ENCODE measurements around the gene PYY.

The PYY gene

DNA sequence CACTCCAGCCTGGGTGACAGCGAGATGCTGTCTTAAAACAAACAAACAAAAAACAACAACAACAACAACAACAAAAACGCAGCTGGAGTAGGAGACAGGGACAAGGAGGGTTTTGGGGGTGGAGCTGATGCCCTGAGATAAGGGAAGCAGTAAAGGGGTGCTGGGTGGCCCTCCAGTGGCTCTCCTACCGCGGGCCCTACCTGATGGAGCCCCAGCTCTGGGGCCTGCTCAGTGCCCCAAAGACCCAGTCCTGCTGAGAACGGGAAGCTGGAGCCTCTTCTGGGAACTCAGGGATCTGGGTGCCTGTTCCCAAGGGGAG lies 29.4 kb upstream of the PYY start:
- no peak overlapping the region for H3K4me3 ChIP-seq (ENCODE audit: low read depth, low read length)
- POLR2A ChIA-PET = no interaction called here
- CTCF ChIA-PET = interaction anchor here (1.0 to 7.6 kb wide), 8 partner anchors 9 to 104 kb away, joined by 3 to 69 read pairs (median 5); partner anchors contain the start of genes MPP2 and PPY
- no peak for DNase-seq (ENCODE audit: low read depth, low spot score)
- no peak for TF ChIP-seq CTCF (IDR thresholded peaks at IDR 0.05; ENCODE audit: insufficient read depth, low read length, missing control alignments)

- H3K4me3 ChIP-seq (ENCODE audit: low read depth, low read length) = no peak overlapping the region
- TF ChIP-seq CTCF (IDR thresholded peaks at IDR 0.05; ENCODE audit: insufficient read depth, low read length, missing control alignments) = no peak
- ChIA-PET POLR2A (no interaction called here), CTCF (interaction anchor here (0.9 to 7.6 kb wide), 8 partner anchors 8 to 104 kb away, joined by 3 to 69 read pairs (median 4); partner anchors contain the start of gene PPY)
- DNase-seq (ENCODE audit: low read depth, low spot score) = no peak
Measured at GRCh38 chr17:43982171-43982570, 28.4 kb upstream of the PYY start.

DNA sequence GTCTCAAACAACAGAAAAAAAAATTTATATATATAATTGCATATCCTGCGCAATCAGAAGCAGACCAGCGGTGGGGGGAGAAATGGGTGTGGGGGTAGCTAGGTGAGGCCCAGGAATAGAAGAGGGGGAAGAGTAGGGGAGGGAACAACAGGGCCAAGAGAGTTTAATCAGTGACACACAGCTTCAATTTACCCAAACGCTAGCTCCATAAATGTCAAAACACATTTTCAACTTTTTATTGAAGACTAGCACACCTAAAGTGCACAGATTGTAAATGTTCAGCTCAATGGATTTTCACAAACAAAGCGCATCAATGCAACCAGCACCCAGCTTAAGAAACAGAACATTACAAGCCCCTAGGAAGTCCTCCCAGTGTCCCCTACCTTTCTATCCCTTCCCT lies 25.9 kb upstream of the PYY start:
- no peak for DNase-seq (ENCODE audit: low read depth, low spot score)
- ChIA-PET POLR2A (no interaction called here), CTCF (interaction anchor here (0.7 to 2.4 kb wide), 6 partner anchors 12 to 101 kb away, joined by 3 to 10 read pairs (median 4); no protein-coding TSS in a partner anchor)
- no peak overlapping the region for H3K4me3 ChIP-seq (ENCODE audit: low read depth, low read length)
- TF ChIP-seq CTCF (IDR thresholded peaks at IDR 0.05; ENCODE audit: insufficient read depth, low read length, missing control alignments) = no peak

DNA sequence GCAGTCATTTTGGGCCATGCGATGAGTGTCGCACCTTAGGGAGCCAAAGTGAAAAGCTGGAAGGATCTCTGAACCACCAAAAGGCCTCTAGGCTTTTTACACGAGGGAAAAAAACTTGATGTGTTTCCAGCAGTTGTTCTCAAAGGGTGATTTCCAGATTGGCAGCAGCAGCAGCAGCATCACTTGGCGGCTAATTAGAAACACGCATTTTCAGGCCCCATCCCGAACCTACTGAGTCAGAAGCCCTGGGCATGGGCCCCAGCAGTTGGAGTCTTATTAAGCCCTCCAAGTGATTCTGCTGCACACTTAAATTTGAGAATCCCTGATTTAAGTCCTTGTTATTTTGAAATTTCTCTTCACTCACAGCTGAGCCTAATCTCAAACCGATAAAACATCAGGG lies 25.3 kb upstream of the PYY start:
- ChIA-PET CTCF (interaction anchor here (1.0 to 2.4 kb wide), 5 partner anchors 11 to 101 kb away, joined by 3 to 10 read pairs (median 4); no protein-coding TSS in a partner anchor), POLR2A (no interaction called here)
- no peak overlapping the region for H3K4me3 ChIP-seq (ENCODE audit: low read depth, low read length)
- no peak for DNase-seq (ENCODE audit: low read depth, low spot score)
- TF ChIP-seq CTCF (IDR thresholded peaks at IDR 0.05; ENCODE audit: insufficient read depth, low read length, missing control alignments) = no peak

- POLR2A ChIA-PET = no interaction called here
- CTCF ChIA-PET = interaction anchor here (2.4 kb wide), 1 partner anchor 34 kb away, joined by 10 read pairs; no protein-coding TSS in a partner anchor
- H3K4me3 ChIP-seq (ENCODE audit: low read depth, low read length) = no peak overlapping the region
- DNase-seq (ENCODE audit: low read depth, low spot score) = no peak
- no peak for TF ChIP-seq CTCF (IDR thresholded peaks at IDR 0.05; ENCODE audit: insufficient read depth, low read length, missing control alignments)
Measured at GRCh38 chr17:43978078-43978477, 24.3 kb upstream of the PYY start.

- ChIA-PET POLR2A (no interaction called here), CTCF (no interaction called here)
- no peak for TF ChIP-seq CTCF (IDR thresholded peaks at IDR 0.05; ENCODE audit: insufficient read depth, low read length, missing control alignments)
- no peak overlapping the region for H3K4me3 ChIP-seq (ENCODE audit: low read depth, low read length)
- DNase-seq (ENCODE audit: low read depth, low spot score) = no peak
Measured at GRCh38 chr17:43976963-43977837, 23.5 kb upstream of the PYY start.
